Upper lobe of left lung (tissue), 4 donors: ENCODE measurements around the gene TSPAN19.

ENCODE experiments used
- POLR2A ChIP-seq, 4 donors: fragments of 450-650 bp; IDR thresholded peaks; one replicate each; pipeline ENCODE4 v1.5.1; 2016 to 2017; ENCODE audit warnings: antibody characterized with exemption in 4 of 4, mild to moderate bottlenecking in 2 of 4
- POLR2AphosphoS5 ChIP-seq, 2 donors: sonication (generic); formaldehyde crosslinking; IDR thresholded peaks; one replicate each; pipeline ENCODE4 v1.5.1; 2017; ENCODE audit warnings: antibody characterized with exemption in 2 of 2
- TF ChIP-seq, protein P1 (sequence below), 6 experiments: fragments of 450-650 bp in 4 of 6; fragments of 200-600 bp in 2 of 6; sonication (generic) in 2 of 6; IDR thresholded peaks; one replicate each; pipeline ENCODE4 v1.5.1; 2016 to 2019; ENCODE audit warnings: antibody characterized with exemption in 6 of 6

DNA sequence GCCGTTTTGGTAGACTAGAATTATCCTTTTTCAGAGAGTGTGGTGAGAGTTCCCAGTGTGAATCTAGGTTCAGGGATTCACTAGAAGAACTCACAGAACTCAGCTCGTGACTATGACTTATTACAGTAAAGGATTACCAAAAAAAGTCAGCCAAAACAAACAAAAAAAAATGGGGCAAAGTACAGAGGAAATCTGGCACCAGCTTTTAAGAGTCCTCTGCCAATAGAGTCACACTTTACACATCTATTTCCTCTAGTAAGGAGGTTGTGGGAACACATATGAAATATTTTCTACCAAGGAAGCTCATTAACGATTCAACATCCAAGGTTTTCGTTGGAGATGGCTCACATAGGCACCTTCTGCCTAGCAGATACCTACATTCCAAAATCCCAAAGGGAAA is 28.2 kb downstream of the TSPAN19 start:
- TF ChIP-seq, protein P1, sequence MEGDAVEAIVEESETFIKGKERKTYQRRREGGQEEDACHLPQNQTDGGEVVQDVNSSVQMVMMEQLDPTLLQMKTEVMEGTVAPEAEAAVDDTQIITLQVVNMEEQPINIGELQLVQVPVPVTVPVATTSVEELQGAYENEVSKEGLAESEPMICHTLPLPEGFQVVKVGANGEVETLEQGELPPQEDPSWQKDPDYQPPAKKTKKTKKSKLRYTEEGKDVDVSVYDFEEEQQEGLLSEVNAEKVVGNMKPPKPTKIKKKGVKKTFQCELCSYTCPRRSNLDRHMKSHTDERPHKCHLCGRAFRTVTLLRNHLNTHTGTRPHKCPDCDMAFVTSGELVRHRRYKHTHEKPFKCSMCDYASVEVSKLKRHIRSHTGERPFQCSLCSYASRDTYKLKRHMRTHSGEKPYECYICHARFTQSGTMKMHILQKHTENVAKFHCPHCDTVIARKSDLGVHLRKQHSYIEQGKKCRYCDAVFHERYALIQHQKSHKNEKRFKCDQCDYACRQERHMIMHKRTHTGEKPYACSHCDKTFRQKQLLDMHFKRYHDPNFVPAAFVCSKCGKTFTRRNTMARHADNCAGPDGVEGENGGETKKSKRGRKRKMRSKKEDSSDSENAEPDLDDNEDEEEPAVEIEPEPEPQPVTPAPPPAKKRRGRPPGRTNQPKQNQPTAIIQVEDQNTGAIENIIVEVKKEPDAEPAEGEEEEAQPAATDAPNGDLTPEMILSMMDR (IDR thresholded peaks at IDR 0.05) = no peak
- TF ChIP-seq POLR2A (IDR thresholded peaks at IDR 0.05) = no peak
- no peak for TF ChIP-seq POLR2AphosphoS5 (IDR thresholded peaks at IDR 0.05)
